Tibial nerve (tissue), 4 donors: ENCODE results near the gene UCK2. TPM values are rescaled to one million over a fixed set of nuclear protein-coding genes. Genes with fewer than 3 reads are reported as not detected.

ENCODE experiments used
- DNase-seq, 2 donors: peaks; one replicate each; pipeline ENCODE4 v3.0.0-alpha.2; 2019; ENCODE audit warnings: low spot score in 2 of 2
- H3K27ac ChIP-seq, 4 donors: fragments of 200-600 bp; sonication (generic) in 3 of 4; one replicate each; pipeline ENCODE4 v1.5.1; 2017 to 2019; ENCODE audit warnings: mild to moderate bottlenecking in 1 of 4
- H3K27me3 ChIP-seq, 2 donors: fragments of 200-600 bp; sonication (generic) in 1 of 2; one replicate each; pipeline versions ENCODE4 v1.5.1 to v1.6.0; 2017 to 2019
- H3K36me3 ChIP-seq, 3 donors: fragments of 200-600 bp; sonication (generic); one replicate each; pipeline ENCODE4 v1.5.1; 2018 to 2019
- H3K4me1 ChIP-seq, 4 donors: fragments of 200-600 bp; sonication (generic) in 3 of 4; one replicate each; pipeline ENCODE4 v1.5.1; 2017 to 2019
- H3K4me3 ChIP-seq, 4 donors: fragments of 200-600 bp; sonication (generic) in 3 of 4; one replicate each; pipeline ENCODE4 v1.5.1; 2017 to 2019; ENCODE audit warnings: mild to moderate bottlenecking in 1 of 4, moderate library complexity in 1 of 4
- H3K9me3 ChIP-seq, 4 donors: fragments of 200-600 bp; sonication (generic) in 3 of 4; one replicate each; pipeline ENCODE4 v1.5.1; 2017 to 2019
- CTCF ChIP-seq, 5 experiments: fragments of 200-600 bp in 3 of 5; fragments of 450-650 bp in 2 of 5; sonication (generic) in 3 of 5; IDR thresholded peaks; one replicate each; pipeline ENCODE4 v1.5.1; 2016 to 2019; ENCODE audit warnings: antibody characterized with exemption in 5 of 5, mild to moderate bottlenecking in 3 of 5, moderate library complexity in 2 of 5
- EP300 ChIP-seq, 2 donors: sonication (generic); formaldehyde crosslinking; IDR thresholded peaks; one replicate each; pipeline ENCODE4 v1.6.1; 2017; ENCODE audit warnings: antibody characterized with exemption in 2 of 2, mild to moderate bottlenecking in 1 of 2
- POLR2A ChIP-seq, 2 donors: fragments of 450-650 bp; IDR thresholded peaks; one replicate each; pipeline ENCODE4 v1.6.1; 2017; ENCODE audit warnings: antibody characterized with exemption in 2 of 2, mild to moderate bottlenecking in 2 of 2, moderate library complexity in 2 of 2
- WGBS, 2 donors: methylation state at CpG; one replicate each; pipeline ENCODE4 v1.1.5; 2018; 5-methylcytosine and 5-hydroxymethylcytosine counted together
- total RNA-seq, 4 donors: library from RNA; depleted of rRNA; stranded (reverse); fragments of >200 nt; gene quantifications; one replicate each; pipeline ENCODE4 v1.1.0, GENCODE V29; 2016

The UCK2 gene
- total RNA-seq, 4 donors from 2014 or later = 29.7 to 36.0 (median 33.8) TPM

GRCh38 chr1:165849353-165850133 is 22.1 kb downstream of the UCK2 start:
- WGBS, 2 donors = 86 to 88% methylated on average over 7 of the region's 7 CpGs
- no peak for TF ChIP-seq POLR2A (IDR thresholded peaks at IDR 0.05)
- TF ChIP-seq CTCF (IDR thresholded peaks at IDR 0.05) = no peak
- no peak for TF ChIP-seq EP300 (IDR thresholded peaks at IDR 0.05)
- Histone ChIP-seq H3K4me3 (no peak overlapping the region), H3K27me3 (no peaks in the 10 kb centered on the region), H3K27ac (no peak overlapping the region), H3K9me3 (peaks cover 0 to 4% (median 0%) of the 10 kb centered on the region in 4 donors), H3K36me3 (peaks cover 0 to 9% (median 0%) of the 10 kb centered on the region in 3 donors), H3K4me1 (peaks cover 0 to 7% (median 2%) of the 10 kb centered on the region in 4 donors)
- DNase-seq = no peak

- Histone ChIP-seq H3K36me3 (peaks cover 0 to 9% (median 0%) of the 10 kb centered on the region in 3 donors), H3K4me3 (no peak overlapping the region), H3K9me3 (peaks cover 0 to 4% (median 0%) of the 10 kb centered on the region in 4 donors), H3K4me1 (peaks cover 0 to 12% (median 2%) of the 10 kb centered on the region in 4 donors), H3K27ac (no peak overlapping the region), H3K27me3 (no peaks in the 10 kb centered on the region)
- WGBS, 2 donors = 67 to 68% methylated on average over 4 of the region's 4 CpGs
- TF ChIP-seq EP300 (IDR thresholded peaks at IDR 0.05) (no peak), CTCF (IDR thresholded peaks at IDR 0.05) (no peak), POLR2A (IDR thresholded peaks at IDR 0.05) (no peak)
- no peak for DNase-seq
These were observed 23.7 kb downstream of the UCK2 start for GRCh38 chr1:165851034-165851658.

- Histone ChIP-seq H3K27me3 (no peaks in the 10 kb centered on the region), H3K4me3 (no peak overlapping the region), H3K27ac (no peak overlapping the region), H3K4me1 (peaks cover 0 to 25% (median 6%) of the 10 kb centered on the region in 4 donors), H3K9me3 (peaks cover 0 to 4% (median 0%) of the 10 kb centered on the region in 4 donors), H3K36me3 (peaks cover 0 to 9% (median 0%) of the 10 kb centered on the region in 3 donors)
- no peak for TF ChIP-seq EP300 (IDR thresholded peaks at IDR 0.05)
- TF ChIP-seq CTCF (IDR thresholded peaks at IDR 0.05) = no peak
- no peak for TF ChIP-seq POLR2A (IDR thresholded peaks at IDR 0.05)
- no peak for DNase-seq
- 89 to 94% methylated on average over 2 of the region's 2 CpGs for WGBS, 2 donors
These were observed 25.5 kb downstream of the UCK2 start for GRCh38 chr1:165852871-165853270.

GRCh38 chr1:165853528-165854075 is 26.2 kb downstream of the UCK2 start:
- H3K4me1 ChIP-seq = peaks cover 0 to 31% (median 6%) of the 10 kb centered on the region in 4 donors
- 91 to 97% methylated on average over 2 of the region's 2 CpGs for WGBS, 2 donors
- no peak for TF ChIP-seq EP300 (IDR thresholded peaks at IDR 0.05)
- TF ChIP-seq CTCF (IDR thresholded peaks at IDR 0.05) = no peak
- TF ChIP-seq POLR2A (IDR thresholded peaks at IDR 0.05) = no peak
- H3K9me3 ChIP-seq = peaks cover 0 to under 1% (median 0%) of the 10 kb centered on the region in 4 donors
- peaks cover 0 to 3% (median 0%) of the 10 kb centered on the region in 3 donors for H3K36me3 ChIP-seq
- no peak for DNase-seq
- no peaks in the 10 kb centered on the region for H3K27me3 ChIP-seq
- no peak overlapping the region for H3K4me3 ChIP-seq
- H3K27ac ChIP-seq = no peak overlapping the region
